ENCODE results near the gene GLO1. TPM values are rescaled to one million over a fixed set of nuclear protein-coding genes. Genes with fewer than 3 reads are reported as not detected.

Gene GLO1
- total and polyA plus RNA-seq, 2 experiments from 2014 or later: 122 to 219 TPM

DNA sequence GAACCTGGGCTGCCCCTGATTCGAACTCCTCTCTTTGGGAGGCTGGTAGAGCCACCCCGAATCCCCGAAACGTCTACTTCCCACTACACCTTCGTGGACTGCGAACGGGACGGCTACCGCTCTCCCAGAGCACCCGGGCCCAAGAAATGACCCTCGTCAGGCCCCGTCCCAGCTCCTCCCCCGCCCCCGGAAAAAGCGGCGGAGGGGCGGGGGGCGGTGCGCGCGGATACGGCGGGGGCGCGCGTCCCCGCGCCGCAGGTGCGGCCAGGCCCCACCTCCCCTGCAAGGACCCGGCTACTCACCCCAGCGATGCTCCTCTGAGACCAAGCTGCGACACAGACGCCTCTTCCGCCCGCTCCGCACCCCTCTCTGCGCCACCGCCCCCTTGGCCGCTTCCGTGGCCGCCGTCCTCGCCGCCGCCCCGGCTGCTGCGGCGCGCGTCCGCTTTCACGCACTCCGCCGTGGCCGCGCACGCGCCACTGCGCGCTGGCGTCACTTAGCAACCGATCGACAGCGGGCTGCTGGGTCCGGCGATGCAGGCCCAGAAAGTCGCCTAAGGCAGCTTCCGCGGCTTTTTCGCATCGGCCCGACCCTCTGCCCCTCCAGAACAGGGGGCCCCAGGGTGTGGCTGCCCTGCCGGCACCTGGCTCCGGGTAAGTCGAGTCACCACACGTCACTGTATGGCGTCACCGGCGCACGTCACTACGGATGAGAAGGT, 63.3 kb downstream of the GLO1 start, which contains the start of gene BTBD9:
Gene BTBD9 (minus strand): TSS at position 432 of the 718 bp plus-strand sequence.
- DNase-seq (ENCODE audit: low read depth in 1 of 2, low spot score in 1 of 2): peak; percentile 90 to 92
- TF ChIP-seq, protein P1, sequence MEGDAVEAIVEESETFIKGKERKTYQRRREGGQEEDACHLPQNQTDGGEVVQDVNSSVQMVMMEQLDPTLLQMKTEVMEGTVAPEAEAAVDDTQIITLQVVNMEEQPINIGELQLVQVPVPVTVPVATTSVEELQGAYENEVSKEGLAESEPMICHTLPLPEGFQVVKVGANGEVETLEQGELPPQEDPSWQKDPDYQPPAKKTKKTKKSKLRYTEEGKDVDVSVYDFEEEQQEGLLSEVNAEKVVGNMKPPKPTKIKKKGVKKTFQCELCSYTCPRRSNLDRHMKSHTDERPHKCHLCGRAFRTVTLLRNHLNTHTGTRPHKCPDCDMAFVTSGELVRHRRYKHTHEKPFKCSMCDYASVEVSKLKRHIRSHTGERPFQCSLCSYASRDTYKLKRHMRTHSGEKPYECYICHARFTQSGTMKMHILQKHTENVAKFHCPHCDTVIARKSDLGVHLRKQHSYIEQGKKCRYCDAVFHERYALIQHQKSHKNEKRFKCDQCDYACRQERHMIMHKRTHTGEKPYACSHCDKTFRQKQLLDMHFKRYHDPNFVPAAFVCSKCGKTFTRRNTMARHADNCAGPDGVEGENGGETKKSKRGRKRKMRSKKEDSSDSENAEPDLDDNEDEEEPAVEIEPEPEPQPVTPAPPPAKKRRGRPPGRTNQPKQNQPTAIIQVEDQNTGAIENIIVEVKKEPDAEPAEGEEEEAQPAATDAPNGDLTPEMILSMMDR (IDR thresholded peaks at IDR 0.05; ENCODE audit: low read depth, low read length): no peak

DNA sequence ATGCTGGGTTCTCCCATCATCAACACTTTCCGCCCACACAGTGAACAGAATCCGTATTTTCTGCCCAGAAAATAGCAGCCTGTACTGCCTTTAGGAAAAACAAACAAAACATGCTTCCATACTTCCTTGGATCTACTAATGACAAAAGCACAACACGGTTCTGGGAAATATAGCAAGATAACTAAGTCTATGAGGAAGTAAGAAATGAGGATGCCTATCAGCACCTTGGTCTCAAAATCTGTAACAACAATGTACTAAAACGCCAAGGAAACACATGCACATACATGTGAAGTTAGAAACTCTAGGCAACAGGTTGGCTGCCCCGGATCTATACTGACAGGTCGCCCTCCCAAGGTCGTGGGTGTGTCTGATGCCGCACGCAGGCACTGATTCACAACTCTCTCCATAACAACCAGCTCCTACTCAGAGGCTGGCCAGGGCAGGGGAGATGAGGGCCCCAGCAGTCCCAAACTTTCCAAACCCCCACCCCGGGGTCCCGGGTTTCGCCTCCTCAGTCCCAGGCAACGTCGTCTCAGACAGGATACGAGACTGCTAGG, 63.9 kb downstream of the GLO1 start:
- peak; percentile 40 to 68 for DNase-seq (ENCODE audit: low read depth in 1 of 2, low spot score in 1 of 2)
- peak overlapping the region; percentile 85 for H3K27ac ChIP-seq
- no peaks in the 10 kb centered on the region for H3K9me3 ChIP-seq (ENCODE audit: low read depth)
- peaks cover 3% of the 10 kb centered on the region for H3K27me3 ChIP-seq
- TF ChIP-seq, protein P1 (IDR thresholded peaks at IDR 0.05; ENCODE audit: low read depth, low read length): no peak
- peaks cover 8% of the 10 kb centered on the region for H3K4me1 ChIP-seq (ENCODE audit: low read depth)
- no peaks in the 10 kb centered on the region for H3K36me3 ChIP-seq
- H3K4me3 ChIP-seq: peak overlapping the region; percentile 63

More for the DNA sequence above, 63.3 kb downstream of the GLO1 start, which contains the start of gene BTBD9:
- peak within 1 kb of the TSS; percentile 63 for H3K4me3 ChIP-seq
- no peaks in the 10 kb centered on the region for H3K36me3 ChIP-seq
- no peaks in the 10 kb centered on the region for H3K27me3 ChIP-seq
- H3K4me1 ChIP-seq (ENCODE audit: low read depth): peaks cover 8% of the 10 kb centered on the region
- no peaks in the 10 kb centered on the region for H3K9me3 ChIP-seq (ENCODE audit: low read depth)
- H3K27ac ChIP-seq: peak within 1 kb of the TSS; percentile 85

DNA sequence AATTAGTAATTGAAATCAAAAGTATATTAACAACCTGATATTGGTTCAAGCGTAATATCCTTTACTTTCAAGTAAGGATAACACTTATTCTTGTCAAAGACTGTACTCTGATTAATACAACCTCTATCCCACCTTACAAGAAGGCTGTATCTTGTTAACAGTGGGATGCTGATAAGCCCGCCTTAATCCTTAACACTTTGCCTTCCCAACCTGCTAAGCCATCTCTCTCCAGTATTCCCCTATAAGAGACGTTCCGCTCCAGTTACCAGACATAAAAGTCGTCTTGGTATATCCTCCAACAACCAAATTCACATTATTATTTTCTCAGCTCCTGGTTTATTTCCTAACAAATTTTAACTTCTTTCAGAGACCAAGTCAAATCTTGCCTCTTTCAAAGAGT, 65.2 kb downstream of the GLO1 start:
- H3K27me3 ChIP-seq: peaks cover 16% of the 10 kb centered on the region
- no peak overlapping the region for H3K4me3 ChIP-seq
- no peaks in the 10 kb centered on the region for H3K36me3 ChIP-seq
- no peak overlapping the region for H3K27ac ChIP-seq
- TF ChIP-seq, protein P1 (IDR thresholded peaks at IDR 0.05; ENCODE audit: low read depth, low read length): no peak
- no peaks in the 10 kb centered on the region for H3K9me3 ChIP-seq (ENCODE audit: low read depth)
- peaks cover 8% of the 10 kb centered on the region for H3K4me1 ChIP-seq (ENCODE audit: low read depth)
- no peak for DNase-seq (ENCODE audit: low read depth in 1 of 2, low spot score in 1 of 2)

DNA sequence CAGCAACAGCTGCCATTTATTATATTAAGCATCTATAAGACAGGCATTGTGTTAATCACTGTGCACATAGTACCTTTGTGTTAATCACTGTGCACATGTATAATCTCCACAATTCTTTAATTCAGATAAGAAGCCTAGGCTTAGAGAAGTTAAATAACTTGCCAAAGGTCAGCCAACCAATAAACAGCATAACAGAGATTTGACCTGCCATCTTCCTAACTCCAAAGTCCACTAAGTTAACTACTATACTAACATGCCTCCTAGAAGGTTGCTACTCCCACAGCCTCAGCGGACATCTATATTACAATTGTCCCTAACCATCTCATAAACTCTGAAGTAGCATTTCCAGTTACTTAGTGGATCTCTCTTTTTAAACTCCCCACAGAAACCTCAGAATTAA, 66.9 kb downstream of the GLO1 start:
- no peak for DNase-seq (ENCODE audit: low read depth in 1 of 2, low spot score in 1 of 2)
- H3K36me3 ChIP-seq: no peaks in the 10 kb centered on the region
- peaks cover 8% of the 10 kb centered on the region for H3K4me1 ChIP-seq (ENCODE audit: low read depth)
- H3K9me3 ChIP-seq (ENCODE audit: low read depth): no peaks in the 10 kb centered on the region
- H3K27ac ChIP-seq: no peak overlapping the region
- TF ChIP-seq, protein P1 (IDR thresholded peaks at IDR 0.05; ENCODE audit: low read depth, low read length): no peak
- H3K27me3 ChIP-seq: peaks cover 16% of the 10 kb centered on the region
- no peak overlapping the region for H3K4me3 ChIP-seq

DNA sequence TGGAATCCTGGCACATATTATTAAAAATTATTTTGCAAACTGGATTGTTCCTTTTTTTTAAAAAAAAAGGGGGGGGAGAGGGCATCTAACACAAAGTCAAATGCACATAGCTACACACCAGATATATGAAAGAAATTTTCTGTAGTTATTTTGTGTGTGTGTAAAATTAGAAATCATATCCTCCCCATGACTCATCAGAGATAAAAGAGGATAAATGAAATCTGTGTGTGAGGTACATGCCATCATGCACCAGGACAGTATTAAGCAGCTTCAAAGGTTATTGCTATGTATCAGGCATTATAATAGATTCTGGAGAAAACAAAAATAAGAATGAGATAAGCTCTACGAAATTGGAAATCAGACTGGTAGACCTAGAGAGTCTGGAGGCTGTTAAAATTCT, 68.4 kb downstream of the GLO1 start:
- peaks cover 8% of the 10 kb centered on the region for H3K4me1 ChIP-seq (ENCODE audit: low read depth)
- peak in 1 of 2 donors; percentile 9 for DNase-seq (ENCODE audit: low read depth in 1 of 2, low spot score in 1 of 2)
- no peaks in the 10 kb centered on the region for H3K9me3 ChIP-seq (ENCODE audit: low read depth)
- H3K36me3 ChIP-seq: no peaks in the 10 kb centered on the region
- TF ChIP-seq, protein P1 (IDR thresholded peaks at IDR 0.05; ENCODE audit: low read depth, low read length): no peak
- H3K4me3 ChIP-seq: no peak overlapping the region
- no peak overlapping the region for H3K27ac ChIP-seq
- H3K27me3 ChIP-seq: peaks cover 16% of the 10 kb centered on the region
